Osteoblast (primary cell): Measurements from ENCODE around the gene DUSP16. TPM values are rescaled to one million over a fixed set of nuclear protein-coding genes. Genes with fewer than 3 reads are reported as not detected.
A peak's percentile ranks its signal among the peaks of the same experiment; 100 is the strongest.

ENCODE experiments used
- DNase-seq: peaks from one replicate; pipeline ENCODE4 v3.0.0; 2011; ENCODE audit warnings: low spot score, mixed read lengths; ENCODE audit not compliant: insufficient read length; ENCODE audit errors: missing footprints
- H2AFZ ChIP-seq: 2 replicates; pipeline ENCODE4 v1.6.0; 2011; ENCODE audit warnings: mild to moderate bottlenecking, low read length
- H3K27ac ChIP-seq: 2 replicates; pipeline ENCODE4 v1.5.1; 2011; ENCODE audit warnings: mild to moderate bottlenecking, low read depth, low read length, moderate library complexity
- H3K27me3 ChIP-seq: 2 replicates; pipeline ENCODE4 v1.6.0; 2012; ENCODE audit warnings: mild to moderate bottlenecking, control low read depth, inconsistent platforms, low read length, moderate library complexity; ENCODE audit not compliant: insufficient read depth
- H3K36me3 ChIP-seq: 2 replicates; pipeline ENCODE4 v1.5.1; 2011; ENCODE audit warnings: mild to moderate bottlenecking, low read length, control low read depth, moderate library complexity; ENCODE audit not compliant: insufficient read depth
- H3K4me1 ChIP-seq: 2 replicates; pipeline ENCODE4 v1.5.1; 2011; ENCODE audit warnings: mild to moderate bottlenecking, low read length, control low read depth, moderate library complexity; ENCODE audit not compliant: insufficient read depth
- H3K4me2 ChIP-seq: 2 replicates; pipeline ENCODE4 v1.6.0; 2011; ENCODE audit warnings: mild to moderate bottlenecking, low read length; ENCODE audit not compliant: insufficient read depth
- H3K4me3 ChIP-seq: fragments of 200-600 bp; sonication (generic); 3 replicates; pipeline ENCODE4 v1.5.1; 2012; ENCODE audit warnings: mild to moderate bottlenecking, low read length, inconsistent platforms; ENCODE audit not compliant: insufficient read depth
- H3K79me2 ChIP-seq: 2 replicates; pipeline ENCODE4 v1.6.0; 2012; ENCODE audit warnings: mild to moderate bottlenecking, low read length, control low read depth, inconsistent platforms; ENCODE audit not compliant: insufficient read depth
- H3K9me3 ChIP-seq: 2 replicates; pipeline ENCODE4 v1.5.1; 2011; ENCODE audit warnings: low read depth, low read length, control low read depth
- H4K20me1 ChIP-seq: 2 replicates; pipeline ENCODE4 v1.6.0; 2012; ENCODE audit warnings: mild to moderate bottlenecking, low read length, control low read depth; ENCODE audit not compliant: insufficient read depth
- total RNA-seq: library from RNA; depleted of rRNA; stranded (reverse); fragments of >200 nt; gene quantifications from 2 replicates; pipeline ENCODE4 v1.2.3, GENCODE V29; 2012
- TF ChIP-seq, protein P1 (sequence below): IDR thresholded peaks from 2 replicates; pipeline ENCODE4 v1.5.1; 2011; ENCODE audit warnings: mild to moderate bottlenecking, low read depth, low read length, moderate library complexity; ENCODE audit errors: extremely low read depth

DUSP16 gene
- total RNA-seq, 1 donor, result 5.1 TPM

DNA sequence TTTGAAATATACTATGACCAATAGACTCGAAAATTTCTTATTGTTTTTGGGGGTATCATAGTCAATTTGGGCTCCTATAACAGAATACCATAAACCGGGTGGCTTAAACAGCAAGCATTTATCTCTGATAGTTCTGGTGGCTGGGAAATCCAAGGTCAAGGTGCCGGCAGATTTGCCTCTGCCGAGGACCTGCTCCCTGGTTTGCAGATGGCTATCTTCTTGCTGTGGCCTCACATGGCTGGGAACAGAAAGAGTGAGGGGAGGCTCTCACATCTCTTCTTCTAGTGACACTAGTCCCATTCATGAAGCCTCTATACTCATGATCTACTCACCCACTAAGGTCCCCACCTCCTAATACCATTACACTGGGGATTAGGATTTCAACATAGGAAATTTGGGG is 135.1 kb downstream of the DUSP16 start:
- no peak overlapping the region for H3K4me3 ChIP-seq
- no peaks in the 10 kb centered on the region for H3K79me2 ChIP-seq
- H3K4me2 ChIP-seq, result no peak overlapping the region
- TF ChIP-seq, protein P1, sequence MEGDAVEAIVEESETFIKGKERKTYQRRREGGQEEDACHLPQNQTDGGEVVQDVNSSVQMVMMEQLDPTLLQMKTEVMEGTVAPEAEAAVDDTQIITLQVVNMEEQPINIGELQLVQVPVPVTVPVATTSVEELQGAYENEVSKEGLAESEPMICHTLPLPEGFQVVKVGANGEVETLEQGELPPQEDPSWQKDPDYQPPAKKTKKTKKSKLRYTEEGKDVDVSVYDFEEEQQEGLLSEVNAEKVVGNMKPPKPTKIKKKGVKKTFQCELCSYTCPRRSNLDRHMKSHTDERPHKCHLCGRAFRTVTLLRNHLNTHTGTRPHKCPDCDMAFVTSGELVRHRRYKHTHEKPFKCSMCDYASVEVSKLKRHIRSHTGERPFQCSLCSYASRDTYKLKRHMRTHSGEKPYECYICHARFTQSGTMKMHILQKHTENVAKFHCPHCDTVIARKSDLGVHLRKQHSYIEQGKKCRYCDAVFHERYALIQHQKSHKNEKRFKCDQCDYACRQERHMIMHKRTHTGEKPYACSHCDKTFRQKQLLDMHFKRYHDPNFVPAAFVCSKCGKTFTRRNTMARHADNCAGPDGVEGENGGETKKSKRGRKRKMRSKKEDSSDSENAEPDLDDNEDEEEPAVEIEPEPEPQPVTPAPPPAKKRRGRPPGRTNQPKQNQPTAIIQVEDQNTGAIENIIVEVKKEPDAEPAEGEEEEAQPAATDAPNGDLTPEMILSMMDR, result no peak
- no peaks in the 10 kb centered on the region for H3K36me3 ChIP-seq
- H4K20me1 ChIP-seq, result no peaks in the 10 kb centered on the region
- H2AFZ ChIP-seq, result no peak overlapping the region
- H3K27ac ChIP-seq, result no peak overlapping the region
- no peaks in the 10 kb centered on the region for H3K27me3 ChIP-seq
- no peak for DNase-seq
- H3K4me1 ChIP-seq, result peaks cover 23% of the 10 kb centered on the region
- peaks cover 4% of the 10 kb centered on the region for H3K9me3 ChIP-seq

DNA sequence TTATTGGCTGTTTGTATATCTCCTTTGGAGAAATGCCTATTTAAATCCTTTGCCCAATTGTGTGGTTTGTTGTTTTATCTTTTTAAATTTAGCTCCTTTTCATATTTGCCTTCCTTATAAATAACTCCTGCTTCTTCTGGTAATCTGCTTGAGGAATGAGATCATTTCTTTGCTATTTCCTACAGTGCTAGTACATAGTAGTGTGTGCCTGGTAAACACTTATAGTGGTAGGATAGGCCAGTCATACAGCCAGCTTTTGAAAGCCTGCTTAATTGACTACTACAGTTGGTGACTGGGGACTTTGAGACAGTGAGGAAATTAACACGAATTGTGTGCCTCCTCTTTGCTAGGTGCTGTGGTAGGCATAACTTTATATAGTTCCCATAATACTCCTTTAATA is 137.0 kb downstream of the DUSP16 start:
- no peak overlapping the region for H3K27ac ChIP-seq
- H3K27me3 ChIP-seq, result no peaks in the 10 kb centered on the region
- no peaks in the 10 kb centered on the region for H3K36me3 ChIP-seq
- no peak overlapping the region for H2AFZ ChIP-seq
- H3K4me1 ChIP-seq, result peaks cover 11% of the 10 kb centered on the region
- H3K79me2 ChIP-seq, result no peaks in the 10 kb centered on the region
- H3K4me2 ChIP-seq, result no peak overlapping the region
- no peak overlapping the region for H3K4me3 ChIP-seq
- TF ChIP-seq, protein P1, result no peak
- DNase-seq, result peak; percentile 75
- no peaks in the 10 kb centered on the region for H4K20me1 ChIP-seq
- peaks cover 4% of the 10 kb centered on the region for H3K9me3 ChIP-seq

DNA sequence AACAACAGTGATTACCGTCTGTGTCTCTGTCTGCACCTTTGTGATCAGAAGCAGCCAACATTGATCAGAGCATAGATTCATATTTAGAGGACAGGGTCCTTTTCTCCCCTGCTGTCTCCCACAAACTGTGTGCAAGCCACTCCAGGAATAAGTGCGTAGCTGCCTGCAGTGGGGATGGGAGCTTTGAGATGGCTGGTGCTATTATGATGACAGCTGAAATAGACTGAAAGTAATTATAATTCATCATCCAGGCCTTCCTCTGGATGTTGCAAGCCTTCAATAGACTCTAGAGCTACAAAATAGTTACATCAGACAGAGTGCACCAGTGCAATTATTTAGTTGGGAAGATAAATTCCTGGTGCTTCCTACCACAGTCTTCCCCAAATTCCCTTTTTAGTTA is 137.7 kb downstream of the DUSP16 start:
- no peak overlapping the region for H2AFZ ChIP-seq
- no peaks in the 10 kb centered on the region for H3K36me3 ChIP-seq
- H3K27ac ChIP-seq, result no peak overlapping the region
- no peaks in the 10 kb centered on the region for H3K79me2 ChIP-seq
- H3K4me3 ChIP-seq, result no peak overlapping the region
- H3K27me3 ChIP-seq, result no peaks in the 10 kb centered on the region
- peaks cover 4% of the 10 kb centered on the region for H3K9me3 ChIP-seq
- H3K4me1 ChIP-seq, result peaks cover 9% of the 10 kb centered on the region
- TF ChIP-seq, protein P1, result no peak
- no peaks in the 10 kb centered on the region for H4K20me1 ChIP-seq
- DNase-seq, result no peak
- no peak overlapping the region for H3K4me2 ChIP-seq

Other genes with a start within 250 kb of the DUSP16 start
- gene MANSC1, start 212.6 kb downstream of the DUSP16 start, total RNA-seq, result 3.3 and 4.7 TPM in 2 replicates
- 14.8 and 20.0 TPM in 2 replicates for gene BORCS5, start 205.8 kb downstream of the DUSP16 start, total RNA-seq
- gene CREBL2, start 49.0 kb upstream of the DUSP16 start, total RNA-seq, result 47.0 and 54.5 TPM in 2 replicates
- under 0.01 and 0.36 TPM in 2 replicates for gene GPR19, start 133.3 kb upstream of the DUSP16 start, total RNA-seq
- 44.5 and 52.8 TPM in 2 replicates for gene CDKN1B, start 154.5 kb upstream of the DUSP16 start, total RNA-seq
- 3.2 and 3.3 TPM in 2 replicates for gene APOLD1, start 222.8 kb upstream of the DUSP16 start, total RNA-seq